ENCODE results near the gene PADI1. TPM values are rescaled to one million over a fixed set of nuclear protein-coding genes. Genes with fewer than 3 reads are reported as not detected.

Gene PADI1
- total and polyA plus RNA-seq, 2 of the 8 experiments (the other 6 are each of a cell fraction or from before 2014, with no cell fraction given), result 0.20 to 0.30 TPM

- no peak for TF ChIP-seq MAX (IDR thresholded peaks at IDR 0.05)
Measured at GRCh38 chr1:17207540-17207939, 2.6 kb downstream of the PADI1 start (continued).
